Kidney epithelial cell (primary cell): ENCODE measurements around the gene ASCL5. TPM values are rescaled to one million over a fixed set of nuclear protein-coding genes. Genes with fewer than 3 reads are reported as not detected.

Experiments used
- DNase-seq: peaks from one replicate; pipeline ENCODE4 v3.0.0-alpha.2; 2010; ENCODE audit warnings: low read depth
- H3K27me3 ChIP-seq: 2 replicates; pipeline ENCODE4 v1.6.0; 2011; ENCODE audit warnings: low read length; ENCODE audit not compliant: control insufficient read depth, insufficient read depth
- H3K36me3 ChIP-seq: 2 replicates; pipeline ENCODE4 v1.5.1; 2011; ENCODE audit warnings: low read length; ENCODE audit not compliant: control insufficient read depth, insufficient read depth
- H3K4me3 ChIP-seq: 2 replicates; pipeline ENCODE4 v1.5.1; 2011; ENCODE audit warnings: low read depth, mild to moderate bottlenecking, control low read depth, low read length
- CTCF ChIP-seq: IDR thresholded peaks from 2 replicates; pipeline ENCODE4 v1.5.1; 2011; ENCODE audit warnings: mild to moderate bottlenecking, moderate library complexity, low read length, control low read depth, inconsistent platforms; ENCODE audit not compliant: insufficient read depth, poor library complexity, severe bottlenecking
- total RNA-seq: library from RNA; depleted of rRNA; stranded (reverse); fragments of >200 nt; gene quantifications from 2 replicates; pipeline ENCODE4 v1.2.3, GENCODE V29; 2015

Gene ASCL5
- total RNA-seq, 1 donor from 2014 or later: not detected

- no peak for DNase-seq
- no peak for TF ChIP-seq CTCF
- H3K36me3 ChIP-seq: no peaks in the 10 kb centered on the region
- H3K27me3 ChIP-seq: peaks cover 12% of the 10 kb centered on the region
- no peak overlapping the region for H3K4me3 ChIP-seq
Measured at GRCh38 chr1:201098992-201099677, 27.8 kb downstream of the ASCL5 start.

DNA sequence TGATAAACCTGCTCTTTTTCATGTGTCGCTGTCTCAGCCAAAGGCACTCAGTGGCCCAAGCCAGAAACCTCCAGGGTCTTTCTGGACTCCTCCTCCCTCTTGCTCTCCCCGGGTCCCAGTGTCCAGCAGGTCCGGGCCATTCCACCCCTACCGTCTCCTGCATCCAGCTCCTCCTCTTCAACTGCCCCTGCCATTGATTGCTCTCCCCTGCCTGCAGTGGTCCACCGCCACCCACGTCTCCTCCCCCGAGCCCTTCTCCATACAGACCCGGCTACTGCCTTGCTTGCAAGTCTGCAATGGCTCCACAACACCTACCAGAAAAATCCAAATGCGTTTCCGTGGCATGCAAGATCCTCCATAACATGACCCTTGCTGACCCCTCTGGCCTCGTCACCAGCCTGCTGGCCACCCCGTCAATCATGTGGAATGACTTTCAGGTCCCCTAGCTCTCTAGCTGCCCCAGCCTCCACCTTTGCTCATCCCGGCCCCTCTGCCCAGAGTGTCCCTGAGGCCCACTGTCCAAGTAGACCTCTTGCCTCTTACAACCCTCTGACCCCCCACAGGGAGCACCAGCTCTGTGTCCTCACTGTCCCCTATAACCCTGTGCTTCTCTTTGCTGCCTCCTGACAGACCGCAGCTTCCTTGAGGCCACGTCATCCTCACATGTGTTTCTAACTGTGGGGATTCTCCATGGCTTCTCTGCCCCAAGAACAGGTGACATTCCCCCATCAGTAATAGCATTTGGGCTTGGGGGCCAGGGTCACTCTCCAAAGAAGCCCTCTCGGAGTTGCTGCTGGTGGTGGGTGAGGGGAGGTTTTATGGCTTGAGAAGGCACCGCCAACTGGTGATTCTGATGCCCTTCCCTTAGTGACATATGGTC, 29.8 kb downstream of the ASCL5 start:
- H3K27me3 ChIP-seq: peaks cover 13% of the 10 kb centered on the region
- DNase-seq: no peak
- no peak for TF ChIP-seq CTCF
- H3K4me3 ChIP-seq: no peak overlapping the region
- no peaks in the 10 kb centered on the region for H3K36me3 ChIP-seq

DNA sequence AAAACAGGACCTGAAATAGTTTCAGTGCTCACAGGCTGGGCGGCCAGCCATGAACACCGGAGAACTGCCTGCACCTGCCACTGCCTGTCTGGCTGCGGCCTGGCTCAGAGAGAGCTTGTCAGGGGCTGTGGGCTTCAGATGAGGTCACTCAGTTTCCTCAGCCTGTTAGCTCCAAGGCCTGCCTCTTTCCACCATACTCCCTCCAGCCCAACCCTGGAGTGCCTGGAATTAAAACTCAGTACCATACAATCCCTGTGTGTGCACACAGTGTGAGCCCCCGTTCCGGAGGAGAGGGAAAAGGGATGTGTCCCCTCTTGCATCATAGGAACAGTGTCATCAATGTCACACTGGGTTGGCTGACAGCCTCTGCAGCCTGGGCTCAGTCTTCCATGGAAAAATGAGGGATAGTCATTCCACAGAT, 30.9 kb downstream of the ASCL5 start:
- H3K4me3 ChIP-seq: no peak overlapping the region
- DNase-seq: no peak
- TF ChIP-seq CTCF: no peak
- H3K36me3 ChIP-seq: no peaks in the 10 kb centered on the region
- peaks cover 13% of the 10 kb centered on the region for H3K27me3 ChIP-seq

- Histone ChIP-seq H3K4me3 (no peak overlapping the region), H3K27me3 (peaks cover 13% of the 10 kb centered on the region), H3K36me3 (no peaks in the 10 kb centered on the region)
- no peak for TF ChIP-seq CTCF
- DNase-seq: no peak
Measured at GRCh38 chr1:201095581-201095980, 31.4 kb downstream of the ASCL5 start.

- peaks cover 13% of the 10 kb centered on the region for H3K27me3 ChIP-seq
- DNase-seq: no peak
- no peak overlapping the region for H3K4me3 ChIP-seq
- TF ChIP-seq CTCF: no peak
- H3K36me3 ChIP-seq: no peaks in the 10 kb centered on the region
Measured at GRCh38 chr1:201094832-201095231, 32.2 kb downstream of the ASCL5 start.

DNA sequence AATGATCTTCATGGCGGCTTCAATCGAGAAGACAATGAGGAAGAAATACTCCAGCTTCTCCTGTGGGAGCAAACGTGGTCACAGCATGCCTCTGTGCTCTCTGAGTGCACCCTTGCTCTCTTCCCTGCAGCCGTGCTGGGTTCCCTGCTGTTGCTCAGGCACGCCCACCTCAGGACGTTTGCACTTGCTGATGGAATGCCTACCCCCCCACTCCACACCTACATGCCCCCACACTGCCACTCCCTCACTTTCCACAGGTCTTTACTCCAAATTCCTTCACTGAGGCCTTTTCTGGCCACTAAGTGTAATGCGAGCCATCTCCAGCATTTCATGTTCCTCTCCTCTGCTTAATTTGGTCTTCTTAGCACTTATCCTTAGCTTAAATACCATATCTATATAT, 33.0 kb downstream of the ASCL5 start:
- no peak overlapping the region for H3K4me3 ChIP-seq
- TF ChIP-seq CTCF: no peak
- peaks cover 12% of the 10 kb centered on the region for H3K27me3 ChIP-seq
- H3K36me3 ChIP-seq: no peaks in the 10 kb centered on the region
- DNase-seq: no peak
